Stomach (tissue), 9 donors: ENCODE measurements around the gene RAPGEF3. TPM values are rescaled to one million over a fixed set of nuclear protein-coding genes. Genes with fewer than 3 reads are reported as not detected.
A peak's percentile ranks its signal among the peaks of the same experiment; 100 is the strongest.

Experiments used
- DNase-seq, 2 donors: peaks; one replicate each; pipeline versions ENCODE4 v3.0.0 to v3.0.0-alpha.2; 2013 to 2019
- H3K27ac ChIP-seq, 5 donors: fragments of 200-600 bp in 4 of 5; sonication (generic) in 4 of 5; one replicate each; pipeline ENCODE4 v1.5.1; 2013 to 2019; ENCODE audit warnings: mild to moderate bottlenecking in 1 of 5, moderate library complexity in 1 of 5
- H3K27me3 ChIP-seq, 3 donors: fragments of 200-600 bp; sonication (generic); one replicate each; pipeline ENCODE4 v1.5.1; 2017 to 2019; ENCODE audit warnings: mixed run types in 1 of 3
- H3K36me3 ChIP-seq, 4 donors: fragments of 200-600 bp; sonication (generic); 1 replicate in 3 of 4; 2 replicates in 1 of 4; pipeline ENCODE4 v1.5.1; 2016 to 2019
- H3K4me1 ChIP-seq, 4 donors: fragments of 200-600 bp; sonication (generic); one replicate each; pipeline ENCODE4 v1.5.1; 2016 to 2019
- H3K4me3 ChIP-seq, 4 donors: fragments of 200-600 bp; sonication (generic) in 3 of 4; one replicate each; pipeline ENCODE4 v1.5.1; 2016 to 2019; ENCODE audit warnings: mild to moderate bottlenecking in 1 of 4
- H3K9me3 ChIP-seq, 4 donors: fragments of 200-600 bp; sonication (generic); one replicate each; pipeline ENCODE4 v1.5.1; 2016 to 2019
- CTCF ChIP-seq, 7 experiments: fragments of 450-650 bp in 4 of 7; fragments of 200-600 bp in 3 of 7; sonication (generic) in 3 of 7; IDR thresholded peaks; one replicate each; pipeline ENCODE4 v1.5.1; 2016 to 2019; ENCODE audit warnings: antibody characterized with exemption in 7 of 7, control low read depth in 2 of 7, mild to moderate bottlenecking in 1 of 7
- EP300 ChIP-seq: sonication (generic); formaldehyde crosslinking; IDR thresholded peaks from one replicate; pipeline ENCODE4 v1.6.1; 2017; ENCODE audit warnings: antibody characterized with exemption
- POLR2A ChIP-seq, 4 donors: fragments of 450-650 bp; IDR thresholded peaks; one replicate each; pipeline ENCODE4 v1.6.1; 2016; ENCODE audit warnings: antibody characterized with exemption in 4 of 4, control low read depth in 2 of 4, mild to moderate bottlenecking in 1 of 4, moderate library complexity in 1 of 4
- POLR2AphosphoS5 ChIP-seq, 3 donors: sonication (generic); formaldehyde crosslinking; IDR thresholded peaks; one replicate each; pipeline ENCODE4 v1.6.1; 2016; ENCODE audit warnings: antibody characterized with exemption in 3 of 3
- WGBS, 5 donors: extraction: QIAGEN DNeasy Blood & Tissue Kit in 3 of 5; methylation state at CpG; one replicate each; pipeline versions ENCODE4 v1.1.5 to v1.1.7; 2013 to 2018; 5-methylcytosine and 5-hydroxymethylcytosine counted together
- intact Hi-C: fragments of 100-400 bp; cut with DNase I; formaldehyde crosslinking; loops from one replicate; pipeline ENCODE4 v1.15.1; 2023; ENCODE audit warnings: low total_unique reads
- polyA plus RNA-seq, 3 donors: library from polyadenylated mRNA; stranded (reverse); fragments of 200-250 nt; gene quantifications; one replicate each; pipeline ENCODE4 v1.2.3, GENCODE V29; 2013
- total RNA-seq, 5 donors: library from RNA; depleted of rRNA; stranded (reverse); fragments of >200 nt; gene quantifications; one replicate each; pipeline versions ENCODE4 v1.1.0 to v1.2.3, GENCODE V29; 2014 to 2016
- donor health status: healthy with polysubstance abuse.
- donor health status: Bipolar disorder and iron deficiency.
- donor health status: healthy.

RAPGEF3 gene
- total and polyA plus RNA-seq, 8 donors = 15.9 to 114 (median 23.9) TPM

GRCh38 chr12:47801170-47801903 lies 42.7 kb upstream of the RAPGEF3 start:
- no peak for TF ChIP-seq EP300
- no peak for TF ChIP-seq POLR2AphosphoS5 (IDR thresholded peaks at IDR 0.05)
- TF ChIP-seq CTCF (IDR thresholded peaks at IDR 0.05) = no peak
- TF ChIP-seq POLR2A (IDR thresholded peaks at IDR 0.05) = no peak
- no peaks in the 10 kb centered on the region for H3K9me3 ChIP-seq
- H3K27me3 ChIP-seq = no peaks in the 10 kb centered on the region
- 42 to 66% (median 62%) methylated on average over 5 to 7 of the region's 7 CpGs for WGBS, 5 donors
- intact Hi-C loops = no loop called here
- peaks cover 25 to 53% (median 34%) of the 10 kb centered on the region in 4 donors for H3K36me3 ChIP-seq
- DNase-seq = no peak
- H3K4me3 ChIP-seq = no peak overlapping the region
- peaks cover 70 to 91% (median 75%) of the 10 kb centered on the region in 4 donors for H3K4me1 ChIP-seq
- H3K27ac ChIP-seq = peak overlapping the region in 4 of 5 donors; percentile 45 to 72 (median 56)

GRCh38 chr12:47800582-47800981 lies 41.9 kb upstream of the RAPGEF3 start:
- Histone ChIP-seq H3K27me3 (no peaks in the 10 kb centered on the region), H3K27ac (peak overlapping the region in 3 of 5 donors; percentile 8 to 48 (median 44)), H3K36me3 (peaks cover 31 to 60% (median 41%) of the 10 kb centered on the region in 4 donors), H3K4me1 (peaks cover 62 to 83% (median 68%) of the 10 kb centered on the region in 4 donors), H3K4me3 (no peak overlapping the region), H3K9me3 (no peaks in the 10 kb centered on the region)
- TF ChIP-seq POLR2AphosphoS5 (IDR thresholded peaks at IDR 0.05) = no peak
- no peak for TF ChIP-seq POLR2A (IDR thresholded peaks at IDR 0.05)
- TF ChIP-seq CTCF (IDR thresholded peaks at IDR 0.05) = no peak
- no peak for TF ChIP-seq EP300
- 84 to 90% (median 89%) methylated on average over 4 to 7 of the region's 7 CpGs for WGBS, 5 donors
- intact Hi-C loops = no loop called here
- DNase-seq = no peak

- Histone ChIP-seq H3K36me3 (peaks cover 42 to 71% (median 49%) of the 10 kb centered on the region in 4 donors), H3K4me1 (peaks cover 51 to 72% (median 57%) of the 10 kb centered on the region in 4 donors), H3K27ac (peak overlapping the region in 4 of 5 donors; percentile 8 to 48 (median 41)), H3K9me3 (no peaks in the 10 kb centered on the region), H3K27me3 (no peaks in the 10 kb centered on the region), H3K4me3 (no peak overlapping the region)
- 44 to 81% (median 70%) methylated on average over 5 to 7 of the region's 7 CpGs for WGBS, 5 donors
- no peak for DNase-seq
- TF ChIP-seq POLR2AphosphoS5 (IDR thresholded peaks at IDR 0.05) (no peak), EP300 (no peak), CTCF (IDR thresholded peaks at IDR 0.05) (no peak), POLR2A (IDR thresholded peaks at IDR 0.05) (no peak)
- intact Hi-C loops = loop anchor here (5.0 kb wide), 1 partner anchor 43 kb away; no protein-coding TSS in a partner anchor
Measured at GRCh38 chr12:47799357-47799955, 40.8 kb upstream of the RAPGEF3 start.

- peak overlapping the region in 1 of 5 donors; percentile 44 for H3K27ac ChIP-seq
- no peak overlapping the region for H3K4me3 ChIP-seq
- TF ChIP-seq POLR2A (IDR thresholded peaks at IDR 0.05) (no peak), EP300 (no peak), CTCF (IDR thresholded peaks at IDR 0.05) (no peak), POLR2AphosphoS5 (IDR thresholded peaks at IDR 0.05) (no peak)
- peaks cover 50 to 74% (median 55%) of the 10 kb centered on the region in 4 donors for H3K36me3 ChIP-seq
- intact Hi-C loops = loop anchor here (5.0 kb wide), 1 partner anchor 44 kb away; no protein-coding TSS in a partner anchor
- H3K9me3 ChIP-seq = no peaks in the 10 kb centered on the region
- WGBS, 5 donors = 90 to 100% (median 92%) methylated on average over 1 to 17 of the region's 17 CpGs
- no peaks in the 10 kb centered on the region for H3K27me3 ChIP-seq
- no peak for DNase-seq
- H3K4me1 ChIP-seq = peaks cover 41 to 62% (median 47%) of the 10 kb centered on the region in 4 donors
Measured at GRCh38 chr12:47798382-47798948, 39.8 kb upstream of the RAPGEF3 start.
